HepG2 (cell line): ENCODE data around the gene C13orf46. TPM values are rescaled to one million over a fixed set of nuclear protein-coding genes. Genes with fewer than 3 reads are reported as not detected.
A peak's percentile ranks its signal among the peaks of the same experiment; 100 is the strongest.

Experiments used
- ATAC-seq: fragments of 200-7000 bp; cut with Tn5 transposase; 3 replicates; pipeline ENCODE4 v1.9.1; 2020; ENCODE audit warnings: mild to moderate bottlenecking, moderate library complexity
- BruUV-seq: library from RNA; stranded (reverse); fragments of 400-500 nt; replicated peaks from 2 replicates; lab custom pipeline; 2021; lab: Mats Ljungman, UMichigan
- CTCF ChIA-PET: fragments of 300-600 bp; formaldehyde crosslinking; extraction: SDS; loops from one replicate; lab custom pipeline; 2021; ENCODE audit warnings: low total read pairs, inconsistent platforms, low intra/inter-chr PET ratio; lab: Yijun Ruan, JAX
- POLR2A ChIA-PET: fragments of 350-600 bp; sonication (Branson Sonifier 250); formaldehyde crosslinking; loops from one replicate; lab custom pipeline; 2020; ENCODE audit warnings: antibody characterized with exemption, inconsistent platforms; lab: Yijun Ruan, JAX
- DNase-seq: peaks from one replicate; pipeline ENCODE4 v3.0.0-alpha.2; 2015; ENCODE audit warnings: low spot score
- FAIRE-seq: peaks from 3 replicates; lab custom pipeline; 2011; peaks lifted over from hg19 to GRCh38; lab: Jason Lieb, UNC
- H2AFZ ChIP-seq: one replicate; pipeline ENCODE4 v1.6.1; 2011; ENCODE audit warnings: low read length, inconsistent platforms
- H3K27ac ChIP-seq: fragments of 300-600 bp; 3 replicates; pipeline ENCODE4 v1.8.0; 2011; ENCODE audit warnings: mixed run types, mild to moderate bottlenecking, mixed read lengths, low read length, inconsistent platforms; ENCODE audit not compliant: insufficient read depth; ENCODE audit errors: extremely low read length
- H3K27me3 ChIP-seq, 2 experiments: fragments of 200-600 bp in 1 of 2; 2 replicates in 1 of 2; 3 replicates in 1 of 2; pipeline versions ENCODE4 v1.6.0 to v1.8.0; 2011; ENCODE audit warnings: low read length in 2 of 2, mild to moderate bottlenecking in 2 of 2, moderate library complexity in 2 of 2, inconsistent platforms in 1 of 2; ENCODE audit not compliant: insufficient read depth in 2 of 2, control insufficient read depth in 1 of 2
- H3K36me3 ChIP-seq, 2 experiments: fragments of 200-600 bp in 1 of 2; replicated peaks in 1 of 2; 2 replicates in 1 of 2; 3 replicates in 1 of 2; pipeline versions ENCODE4 v1.5.1 to v1.8.0; 2011; ENCODE audit warnings: low read length in 2 of 2, inconsistent platforms in 1 of 2; ENCODE audit not compliant: insufficient read depth in 2 of 2, control insufficient read depth in 1 of 2
- H3K4me1 ChIP-seq: 2 replicates; pipeline ENCODE4 v1.5.1; 2012; ENCODE audit warnings: low read length, inconsistent platforms; ENCODE audit not compliant: insufficient read depth
- H3K4me2 ChIP-seq: 2 replicates; pipeline ENCODE4 v1.6.0; 2011; ENCODE audit warnings: low read depth, low read length, inconsistent platforms
- H3K4me3 ChIP-seq, 3 experiments: fragments of 200-600 bp in 1 of 3; sonication (generic), shearing (Covaris generic) in 1 of 3; replicated peaks in 1 of 3; 2 replicates each; pipeline ENCODE4 v1.5.1; 2011 to 2016; ENCODE audit warnings: low read length in 3 of 3, inconsistent platforms in 2 of 3, low read depth in 2 of 3, mild to moderate bottlenecking in 2 of 3, control low read depth in 1 of 3, mixed read lengths in 1 of 3; ENCODE audit not compliant: insufficient read depth in 1 of 3
- H3K79me2 ChIP-seq: one replicate; pipeline ENCODE4 v1.6.1; 2011; ENCODE audit warnings: low read length, inconsistent platforms; ENCODE audit not compliant: insufficient read depth
- H3K9ac ChIP-seq: 2 replicates; pipeline ENCODE4 v1.6.0; 2011; ENCODE audit warnings: mild to moderate bottlenecking, low read depth, low read length, inconsistent platforms; ENCODE audit not compliant: insufficient read depth
- H3K9me3 ChIP-seq: 2 replicates; pipeline ENCODE4 v1.5.1; 2012; ENCODE audit warnings: mild to moderate bottlenecking, low read length
- H4K20me1 ChIP-seq: 2 replicates; pipeline ENCODE4 v1.6.0; 2011; ENCODE audit warnings: inconsistent platforms, mild to moderate bottlenecking, low read length, moderate library complexity; ENCODE audit not compliant: insufficient read depth
- ATM ChIP-seq: fragments of 450-650 bp; IDR thresholded peaks from 2 replicates; pipeline ENCODE4 v1.7.1; 2017; ENCODE audit warnings: mild to moderate bottlenecking, borderline replicate concordance
- CBX2 ChIP-seq, 2 experiments: fragments of 200-600 bp in 1 of 2; sonication (generic); formaldehyde crosslinking in 1 of 2; IDR thresholded peaks; 2 replicates each; pipeline versions ENCODE4 v1.7.0 to v1.8.1; 2018 to 2022; ENCODE audit warnings: low read depth in 2 of 2, low read length in 1 of 2, mild to moderate bottlenecking in 1 of 2, missing genetic modification reagents in 1 of 2
- JARID2 ChIP-seq: sonication (generic); formaldehyde crosslinking; IDR thresholded peaks from 2 replicates; pipeline ENCODE4 v1.8.1; 2023; ENCODE audit warnings: missing genetic modification reagents, inconsistent platforms; ENCODE audit not compliant: insufficient replicate concordance
- MAFG ChIP-seq: sonication (generic); formaldehyde crosslinking; IDR thresholded peaks from 2 replicates; pipeline ENCODE4 v1.5.1; 2020; ENCODE audit warnings: mild to moderate bottlenecking, missing genetic modification reagents
- PCBP1 ChIP-seq: fragments of 200-400 bp; formaldehyde crosslinking; IDR thresholded peaks from 2 replicates; pipeline ENCODE4 v1.6.1; 2017; ENCODE audit warnings: mild to moderate bottlenecking, low read depth, low read length, borderline replicate concordance
- POLR2A ChIP-seq, 2 experiments: IDR thresholded peaks; 2 replicates each; pipeline ENCODE4 v1.6.1; 2011; ENCODE audit warnings: low read depth in 2 of 2, low read length in 2 of 2, mild to moderate bottlenecking in 1 of 2, moderate library complexity in 1 of 2; ENCODE audit not compliant: insufficient read depth in 1 of 2
- SNAPC4 ChIP-seq: sonication (generic); formaldehyde crosslinking; IDR thresholded peaks from 2 replicates; pipeline ENCODE4 v1.4.0; 2020; ENCODE audit warnings: mild to moderate bottlenecking, missing genetic modification reagents
- TEF ChIP-seq: sonication (generic); formaldehyde crosslinking; IDR thresholded peaks from 2 replicates; pipeline ENCODE4 v1.5.0; 2020; ENCODE audit warnings: missing genetic modification reagents
- TRIM22 ChIP-seq: fragments of 450-650 bp; IDR thresholded peaks from 2 replicates; pipeline ENCODE4 v1.6.1; 2017
- ZNF274 ChIP-seq: sonication (generic); formaldehyde crosslinking; IDR thresholded peaks from 2 replicates; pipeline ENCODE4 v1.5.1; 2020; ENCODE audit warnings: mild to moderate bottlenecking, missing genetic modification reagents
- ZNF709 ChIP-seq: sonication (generic); formaldehyde crosslinking; IDR thresholded peaks from 2 replicates; pipeline ENCODE4 v1.5.0; 2020; ENCODE audit warnings: mild to moderate bottlenecking, missing genetic modification reagents
- ZNF766 ChIP-seq: sonication (generic); formaldehyde crosslinking; IDR thresholded peaks from 2 replicates; pipeline ENCODE4 v1.5.0; 2020; ENCODE audit warnings: missing genetic modification reagents, borderline replicate concordance
- WGBS: methylation state at CpG from one replicate; pipeline ENCODE4 v1.1.6; 2017; ENCODE audit warnings: low lambda C conversion rate; 5-methylcytosine and 5-hydroxymethylcytosine counted together
- in situ Hi-C: cut with HindIII; loops from 2 replicates; pipeline ENCODE4 v1.10.0; 2017; ENCODE audit warnings: low pct_unique_long_range_greater_than_20kb; ENCODE audit not compliant: extremely low pct_ligation_motif_present
- intact Hi-C: fragments of 100-400 bp; cut with micrococcal nuclease; formaldehyde crosslinking; loops from one replicate; pipeline ENCODE4 v1.10.0; 2022; ENCODE audit not compliant: unreplicated experiment
- polyA plus RNA-seq, 8 experiments: library from polyadenylated mRNA; depleted of rRNA in 3 of 8; stranded (reverse) in 7 of 8; unstranded in 1 of 8; fragments of >200 nt; fragmentation: Illumina TruSeq in 4 of 8; extraction: Trizol in 4 of 8; gene quantifications; 2 replicates each; pipeline versions ENCODE4 v1.2.1 to v1.2.3, GENCODE V29; 2011 to 2016; ENCODE audit warnings: low read depth in 4 of 8, missing spikeins in 1 of 8, mixed read lengths in 1 of 8; ENCODE audit not compliant: insufficient read depth in 1 of 8
- total RNA-seq, 5 experiments: library from RNA; depleted of rRNA; stranded (reverse); fragments of >200 nt; fragmentation: Illumina TruSeq; extraction: Trizol; gene quantifications; 2 replicates each; pipeline ENCODE4 v1.2.3, GENCODE V29; 2016; ENCODE audit warnings: low read depth in 1 of 5

The C13orf46 gene
- total and polyA plus RNA-seq, 2 of the 13 experiments (the other 11 are each of a cell fraction or from before 2014, with no cell fraction given) = 0.01 TPM; not detected in 1

GRCh38 chr13:114021464-114022308, 47.8 kb upstream of the C13orf46 start:
- no peak for DNase-seq
- in situ Hi-C loops = no loop called here
- Histone ChIP-seq H3K9me3 (no peaks in the 10 kb centered on the region), H3K4me2 (no peak overlapping the region), H4K20me1 (no peaks in the 10 kb centered on the region), H3K9ac (no peak overlapping the region), H3K4me1 (peaks cover 10% of the 10 kb centered on the region; the same call in 1 of the 2 replicates), H3K27me3 (peaks cover 8 to 68% of the 10 kb centered on the region in 2 experiments), H3K36me3 (no peaks in the 10 kb centered on the region), H2AFZ (no peak overlapping the region), H3K27ac (no peak overlapping the region), H3K4me3 (no peak overlapping the region), H3K79me2 (no peaks in the 10 kb centered on the region)
- no CpG with 5 or more reads among the region's 25 CpGs for WGBS
- ChIA-PET POLR2A (no interaction called here), CTCF (no interaction called here)
- FAIRE-seq = no peak
- TF ChIP-seq TEF (no peak), PCBP1 (no peak), ZNF709 (CRISPR knock-in tag) (no peak), ZNF274 (no peak), MAFG (CRISPR knock-in tag) (no peak), JARID2 (CRISPR knock-in tag) (no peak), POLR2A (IDR thresholded peaks at IDR 0.05; ENCODE audit: insufficient read depth in 1 of 2, low read depth in 2 of 2, low read length in 2 of 2) (no peak), SNAPC4 (CRISPR knock-in tag) (no peak), TRIM22 (no peak), ATM (no peak), CBX2 (IDR thresholded peaks at IDR 0.05; ENCODE audit: low read depth, low read length) (no peak), CBX2 (CRISPR knock-in tag; IDR thresholded peaks at IDR 0.05; ENCODE audit: low read depth) (no peak), ZNF766 (CRISPR knock-in tag) (no peak)
- intact Hi-C loops = no loop called here
- ATAC-seq = peak; percentile 9; the same call in 1 of the 3 replicates
- no TSS peak for BruUV-seq
